A673 (cell line): ENCODE results near the gene SGCA.

Experiments
- CTCF ChIP-seq: fragments of 300-800, 200-600 bp; sonication (generic); conservative IDR thresholded peaks from 2 replicates; pipeline ENCODE4 v1.5.1; 2017; ENCODE audit warnings: low read depth, mild to moderate bottlenecking, antibody characterized with exemption, low read length, moderate library complexity, mixed read lengths
- EZH2 ChIP-seq: fragments of 200-600 bp; sonication (generic); IDR thresholded peaks from 2 replicates; pipeline ENCODE4 v1.6.1; 2017; ENCODE audit warnings: borderline replicate concordance, low read depth, mild to moderate bottlenecking, mixed read lengths, antibody characterized with exemption, low read length; ENCODE audit not compliant: poor library complexity, severe bottlenecking

- TF ChIP-seq CTCF (no peak), EZH2 (no peak)
Observed at GRCh38 chr17:50162466-50163254, 3.1 kb upstream of the SGCA start.
